ENCODE measurements around the gene C11orf16. TPM values are rescaled to one million over a fixed set of nuclear protein-coding genes. Genes with fewer than 3 reads are reported as not detected.

C11orf16 gene
- total and polyA plus RNA-seq, 8 donors = not detected

DNA sequence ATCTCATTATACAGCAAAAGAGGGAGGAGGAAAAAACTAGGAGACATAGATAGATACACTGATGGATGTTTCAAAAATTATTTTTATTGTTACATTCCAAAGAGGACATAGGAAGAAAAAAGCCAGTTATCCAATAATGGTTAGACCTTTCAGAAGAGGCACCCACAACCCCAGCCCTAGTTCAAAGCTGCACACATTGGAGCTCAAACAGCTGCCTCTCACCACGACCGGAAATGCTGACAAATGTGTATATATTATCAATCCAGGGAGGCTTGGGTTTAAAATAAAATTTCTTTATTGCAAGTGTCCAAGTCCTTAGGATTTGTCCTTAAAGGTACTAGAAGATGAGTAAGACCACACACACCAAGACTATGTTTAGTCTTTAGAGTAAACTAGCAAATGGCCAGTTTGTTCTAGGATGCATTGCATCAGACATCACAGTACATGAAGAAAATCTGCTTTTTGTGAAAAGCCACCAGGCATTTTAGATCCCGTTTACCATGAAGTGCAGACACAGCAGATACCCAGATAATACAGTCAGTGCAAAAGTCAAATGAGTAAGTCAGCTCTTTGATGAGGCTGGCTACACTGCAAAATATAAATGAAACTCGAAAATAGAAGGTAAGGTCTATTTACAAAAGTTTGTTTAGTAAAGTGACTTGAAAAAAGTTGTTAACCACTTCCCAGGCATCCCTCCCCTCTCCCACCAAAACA is 14.6 kb upstream of the C11orf16 start:
- TF ChIP-seq, protein P1, sequence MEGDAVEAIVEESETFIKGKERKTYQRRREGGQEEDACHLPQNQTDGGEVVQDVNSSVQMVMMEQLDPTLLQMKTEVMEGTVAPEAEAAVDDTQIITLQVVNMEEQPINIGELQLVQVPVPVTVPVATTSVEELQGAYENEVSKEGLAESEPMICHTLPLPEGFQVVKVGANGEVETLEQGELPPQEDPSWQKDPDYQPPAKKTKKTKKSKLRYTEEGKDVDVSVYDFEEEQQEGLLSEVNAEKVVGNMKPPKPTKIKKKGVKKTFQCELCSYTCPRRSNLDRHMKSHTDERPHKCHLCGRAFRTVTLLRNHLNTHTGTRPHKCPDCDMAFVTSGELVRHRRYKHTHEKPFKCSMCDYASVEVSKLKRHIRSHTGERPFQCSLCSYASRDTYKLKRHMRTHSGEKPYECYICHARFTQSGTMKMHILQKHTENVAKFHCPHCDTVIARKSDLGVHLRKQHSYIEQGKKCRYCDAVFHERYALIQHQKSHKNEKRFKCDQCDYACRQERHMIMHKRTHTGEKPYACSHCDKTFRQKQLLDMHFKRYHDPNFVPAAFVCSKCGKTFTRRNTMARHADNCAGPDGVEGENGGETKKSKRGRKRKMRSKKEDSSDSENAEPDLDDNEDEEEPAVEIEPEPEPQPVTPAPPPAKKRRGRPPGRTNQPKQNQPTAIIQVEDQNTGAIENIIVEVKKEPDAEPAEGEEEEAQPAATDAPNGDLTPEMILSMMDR (IDR thresholded peaks at IDR 0.05) = no peak
- intact Hi-C loops (cut with DNase I) = no loop called here
- no peak for DNase-seq
- H3K27me3 ChIP-seq = no peaks in the 10 kb centered on the region
- peaks cover 0 to 17% (median 7%) of the 10 kb centered on the region in 3 donors for H3K36me3 ChIP-seq
- ATAC-seq = no peak
- H3K27ac ChIP-seq = no peak overlapping the region
- no peaks in the 10 kb centered on the region for H3K4me1 ChIP-seq
- no peak for FAIRE-seq
- no peaks in the 10 kb centered on the region for H3K9me3 ChIP-seq
- WGBS, 2 donors = 80 to 83% methylated on average over 4 of the region's 4 CpGs
- H3K4me3 ChIP-seq = no peak overlapping the region

DNA sequence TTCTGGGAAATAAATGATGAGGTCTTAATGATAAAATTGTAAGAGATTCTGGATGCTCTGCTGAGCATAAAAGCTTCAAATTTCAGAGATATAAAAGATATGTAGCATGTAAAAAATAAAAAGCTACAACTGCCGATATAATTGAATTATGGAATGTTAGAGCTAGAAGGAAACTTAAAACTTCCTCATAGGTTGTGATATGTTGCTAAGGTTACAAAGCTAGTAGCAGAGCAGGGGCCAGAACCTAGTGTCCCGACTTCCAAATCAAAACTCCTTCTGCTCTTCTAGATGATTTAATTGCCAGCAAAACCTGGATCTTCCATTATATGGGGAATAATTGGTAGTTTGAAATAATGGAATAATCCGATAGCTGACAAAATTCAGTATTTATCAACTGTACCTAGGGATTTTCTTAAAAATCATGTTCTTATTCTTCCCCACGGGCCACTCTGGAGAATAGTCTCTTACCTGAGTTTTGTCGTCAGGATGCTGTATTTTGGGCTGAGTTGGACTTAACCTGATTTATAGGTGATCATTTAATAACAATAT is 9.8 kb upstream of the C11orf16 start, which contains the start of gene ASCL3:
Gene ASCL3 (minus strand): TSS at position 499 of the 549 bp plus-strand sequence. CDS start 4,855 bp downstream, outside the sequence.
- intact Hi-C loops (cut with DNase I) = no loop called here
- 54 to 73% methylated on average over 5 of the region's 5 CpGs for WGBS, 2 donors

DNA sequence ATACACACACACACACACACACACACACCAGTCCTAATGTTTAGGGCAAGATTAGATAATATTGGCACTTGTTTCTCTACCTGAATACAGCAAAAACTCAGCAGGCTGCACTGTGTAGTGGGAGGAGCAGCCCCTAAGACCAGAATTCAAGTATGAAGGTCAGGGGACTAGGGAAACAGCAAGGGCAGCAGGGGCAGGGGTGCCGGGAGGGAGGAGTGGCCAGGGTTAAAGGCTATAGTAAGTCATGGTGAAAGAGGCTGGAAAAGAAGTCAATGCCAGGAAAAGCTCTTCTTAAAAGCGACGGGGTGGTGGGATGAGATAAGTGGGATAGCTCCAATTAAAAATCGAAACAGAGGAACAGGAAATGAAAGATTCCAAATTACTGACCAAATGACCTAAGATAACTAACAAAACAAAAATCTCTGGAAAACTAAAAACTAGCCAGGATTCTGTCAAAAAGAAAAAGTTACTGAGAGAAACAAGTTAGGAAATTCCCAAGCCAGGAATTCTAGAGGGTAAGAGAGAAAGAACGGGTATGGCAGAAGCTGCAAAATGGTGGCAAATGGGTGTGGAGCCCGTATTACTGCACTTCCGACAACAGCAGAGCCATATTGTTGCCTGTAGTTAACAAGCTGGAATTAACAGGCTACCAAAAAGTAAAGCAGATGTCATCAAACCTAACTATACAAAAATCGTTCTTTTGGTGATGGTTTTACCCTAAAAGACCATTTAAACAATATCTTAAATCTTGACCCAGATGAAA is 8.8 kb upstream of the C11orf16 start:
- ATAC-seq (no peak), FAIRE-seq (no peak), DNase-seq (no peak)
- Histone ChIP-seq H3K9me3 (no peaks in the 10 kb centered on the region), H3K27ac (no peak overlapping the region), H3K4me3 (no peak overlapping the region), H3K27me3 (no peaks in the 10 kb centered on the region), H3K36me3 (no peaks in the 10 kb centered on the region), H3K4me1 (no peaks in the 10 kb centered on the region)
- 56 to 61% methylated on average over 8 of the region's 8 CpGs for WGBS, 2 donors
- TF ChIP-seq, protein P1 (IDR thresholded peaks at IDR 0.05) = no peak
- intact Hi-C loops (cut with DNase I) = no loop called here

More for the DNA sequence above, 9.8 kb upstream of the C11orf16 start, which contains the start of gene ASCL3:
- Histone ChIP-seq H3K4me3 (no peak within 1 kb of the TSS), H3K27me3 (no peaks in the 10 kb centered on the region), H3K9me3 (no peaks in the 10 kb centered on the region), H3K36me3 (peaks cover 0 to 5% (median 4%) of the 10 kb centered on the region in 3 donors), H3K4me1 (no peaks in the 10 kb centered on the region), H3K27ac (no peak within 1 kb of the TSS)
- TF ChIP-seq, protein P1 (IDR thresholded peaks at IDR 0.05) = no peak
- DNase-seq = no peak
- ATAC-seq = no peak
- FAIRE-seq = no peak

DNA sequence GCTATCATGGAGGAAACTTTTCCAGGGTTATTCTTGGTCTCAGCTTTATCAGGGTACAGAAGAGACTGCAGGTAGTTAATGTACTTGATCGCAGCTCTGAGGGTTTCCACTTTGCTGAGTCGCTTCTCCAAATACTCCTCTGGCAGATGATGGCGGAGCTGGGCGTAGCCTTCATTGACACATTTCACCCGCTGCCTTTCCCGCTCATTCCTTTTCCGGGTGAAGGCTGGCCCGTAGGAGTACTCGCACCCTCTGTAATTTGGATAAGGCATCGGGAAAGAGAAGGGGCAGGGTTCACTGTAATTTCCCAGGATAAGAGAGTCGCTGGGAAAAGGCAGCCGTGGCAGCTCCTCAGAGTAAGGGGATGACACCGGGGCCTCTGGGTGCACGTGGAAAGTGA is 4.9 kb upstream of the C11orf16 start:
- WGBS, 2 donors = 76 to 84% methylated on average over 14 of the region's 14 CpGs
- Histone ChIP-seq H3K9me3 (no peaks in the 10 kb centered on the region), H3K36me3 (no peaks in the 10 kb centered on the region), H3K27ac (no peak overlapping the region), H3K4me3 (no peak overlapping the region), H3K4me1 (no peaks in the 10 kb centered on the region), H3K27me3 (no peaks in the 10 kb centered on the region)
- TF ChIP-seq, protein P1 (IDR thresholded peaks at IDR 0.05) = no peak
- intact Hi-C loops (cut with DNase I) = no loop called here
- DNase-seq (no peak), FAIRE-seq (no peak), ATAC-seq (no peak)
